ENCODE results near the gene PTER.

The PTER gene

DNA sequence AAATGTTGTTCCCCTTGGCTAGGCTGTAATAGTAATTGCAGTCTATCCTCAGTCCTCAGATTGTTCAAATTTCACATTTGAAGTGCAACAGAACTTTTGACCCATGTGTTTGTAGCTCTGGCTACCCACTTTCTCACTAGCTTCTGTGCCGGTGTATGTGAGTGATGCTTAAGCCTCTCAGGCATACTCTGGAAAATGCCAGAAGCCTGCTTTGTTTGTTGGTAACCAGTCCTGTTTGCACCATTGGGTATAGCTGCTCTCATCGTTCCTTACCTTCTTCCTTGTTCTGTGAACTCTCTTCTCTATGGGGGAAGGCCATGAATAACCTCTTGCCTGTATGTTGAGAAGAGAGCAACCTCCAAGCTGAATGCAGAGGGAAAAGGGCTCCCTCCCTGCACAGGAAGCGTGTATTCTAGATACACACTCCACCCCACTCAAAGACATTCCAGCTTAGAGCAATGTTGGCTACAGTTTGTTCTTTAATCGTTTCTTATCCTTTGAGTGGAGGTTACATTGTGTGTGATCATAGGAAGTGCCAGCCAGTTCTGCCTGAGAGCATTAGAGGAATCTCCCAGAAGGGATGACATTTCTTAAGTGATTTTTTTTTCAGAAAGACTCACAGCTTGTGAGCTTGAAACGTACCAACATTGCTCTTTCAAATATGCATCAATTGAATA is 44.4 kb downstream of the PTER start:
- Histone ChIP-seq H3K4ac (ENCODE audit: low read depth, low read length) (no peak overlapping the region), H3K14ac (ENCODE audit: low read length) (no peak overlapping the region), H3K9me3 (ENCODE audit: insufficient read depth, low read depth, low read length) (no peaks in the 10 kb centered on the region), H4K91ac (ENCODE audit: low read depth, low read length) (no peak overlapping the region), H3K27ac (ENCODE audit: low read depth, low read length) (no peak overlapping the region), H2BK120ac (ENCODE audit: insufficient read depth, low read length, poor library complexity) (no peak overlapping the region), H3K18ac (ENCODE audit: low read length) (no peak overlapping the region), H4K8ac (ENCODE audit: low read depth, low read length) (no peak overlapping the region), H2BK12ac (ENCODE audit: low read length) (no peak overlapping the region), H3K79me2 (ENCODE audit: control insufficient read depth, insufficient read depth, low read length, poor library complexity) (no peaks in the 10 kb centered on the region), H2BK5ac (ENCODE audit: low read depth, low read length, poor library complexity) (no peak overlapping the region), H3K4me2 (ENCODE audit: low read length) (no peak overlapping the region), H3K4me3 (ENCODE audit: low read depth, low read length) (no peak overlapping the region), H4K12ac (ENCODE audit: low read depth, low read length) (no peak overlapping the region), H3K79me1 (ENCODE audit: low read length) (no peaks in the 10 kb centered on the region), H3K4me1 (ENCODE audit: control insufficient read depth in 1 of 2, insufficient read depth in 2 of 2, low read length in 2 of 2) (no peaks in the 10 kb centered on the region), H3K27me3 (ENCODE audit: insufficient read depth, low read length) (no peaks in the 10 kb centered on the region), H2AK5ac (ENCODE audit: low read length) (no peak overlapping the region), H3K23ac (ENCODE audit: low read length) (no peak overlapping the region), H2AFZ (ENCODE audit: insufficient read depth, low read length, poor library complexity) (no peak overlapping the region), H3K9ac (ENCODE audit: low read length) (no peak overlapping the region), H3K36me3 (ENCODE audit: control insufficient read depth in 1 of 2, insufficient read depth in 2 of 2, low read length in 2 of 2) (no peaks in the 10 kb centered on the region)
- no peak for DNase-seq
- WGBS (ENCODE audit: extremely low coverage, insufficient coverage, insufficient read length) = no CpG with 5 or more reads among the region's 5 CpGs

- Histone ChIP-seq H4K91ac (ENCODE audit: low read depth, low read length) (no peak overlapping the region), H3K4me1 (ENCODE audit: control insufficient read depth in 1 of 2, insufficient read depth in 2 of 2, low read length in 2 of 2) (no peaks in the 10 kb centered on the region), H2AK5ac (ENCODE audit: low read length) (no peak overlapping the region), H3K4me3 (ENCODE audit: low read depth, low read length) (no peak overlapping the region), H3K14ac (ENCODE audit: low read length) (no peak overlapping the region), H4K12ac (ENCODE audit: low read depth, low read length) (no peak overlapping the region), H2BK5ac (ENCODE audit: low read depth, low read length, poor library complexity) (no peak overlapping the region), H3K27me3 (ENCODE audit: insufficient read depth, low read length) (no peaks in the 10 kb centered on the region), H3K4me2 (ENCODE audit: low read length) (no peak overlapping the region), H3K18ac (ENCODE audit: low read length) (no peak overlapping the region), H2BK12ac (ENCODE audit: low read length) (no peak overlapping the region), H2BK120ac (ENCODE audit: insufficient read depth, low read length, poor library complexity) (no peak overlapping the region), H3K27ac (ENCODE audit: low read depth, low read length) (no peak overlapping the region), H3K79me1 (ENCODE audit: low read length) (no peaks in the 10 kb centered on the region), H3K4ac (ENCODE audit: low read depth, low read length) (no peak overlapping the region), H3K23ac (ENCODE audit: low read length) (no peak overlapping the region), H4K8ac (ENCODE audit: low read depth, low read length) (no peak overlapping the region), H3K36me3 (ENCODE audit: control insufficient read depth in 1 of 2, insufficient read depth in 2 of 2, low read length in 2 of 2) (no peaks in the 10 kb centered on the region), H3K79me2 (ENCODE audit: control insufficient read depth, insufficient read depth, low read length, poor library complexity) (no peaks in the 10 kb centered on the region), H3K9me3 (ENCODE audit: insufficient read depth, low read depth, low read length) (no peaks in the 10 kb centered on the region), H3K9ac (ENCODE audit: low read length) (no peak overlapping the region), H2AFZ (ENCODE audit: insufficient read depth, low read length, poor library complexity) (no peak overlapping the region)
- no CpG with 5 or more reads among the region's 11 CpGs for WGBS (ENCODE audit: extremely low coverage, insufficient coverage, insufficient read length)
- no peak for DNase-seq
These were observed 46.6 kb downstream of the PTER start for GRCh38 chr10:16483241-16483917.

DNA sequence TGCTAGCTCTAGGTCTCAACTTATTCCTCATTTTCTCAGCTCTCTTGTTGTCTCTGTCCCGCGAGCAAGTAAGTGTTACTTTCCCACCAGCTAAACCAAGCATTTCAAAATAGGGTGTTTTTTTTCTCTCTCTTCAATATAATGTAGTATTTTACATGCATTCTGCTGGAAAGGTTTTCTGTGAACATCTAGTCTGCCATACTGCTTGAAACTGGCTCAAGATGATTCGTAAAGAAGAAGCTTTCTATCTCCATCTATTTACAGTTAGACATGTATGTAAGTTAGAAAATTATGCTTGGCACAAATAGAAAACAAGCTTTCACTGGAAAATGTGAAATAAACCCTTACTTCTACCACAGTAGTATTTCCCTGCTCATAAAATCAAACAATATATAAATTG is 53.7 kb downstream of the PTER start:
- Histone ChIP-seq H2BK5ac (ENCODE audit: low read depth, low read length, poor library complexity) (no peak overlapping the region), H2BK12ac (ENCODE audit: low read length) (no peak overlapping the region), H3K9ac (ENCODE audit: low read length) (no peak overlapping the region), H3K27ac (ENCODE audit: low read depth, low read length) (no peak overlapping the region), H3K23ac (ENCODE audit: low read length) (no peak overlapping the region), H3K18ac (ENCODE audit: low read length) (no peak overlapping the region), H2BK120ac (ENCODE audit: insufficient read depth, low read length, poor library complexity) (no peak overlapping the region), H3K36me3 (ENCODE audit: control insufficient read depth in 1 of 2, insufficient read depth in 2 of 2, low read length in 2 of 2) (no peaks in the 10 kb centered on the region), H3K14ac (ENCODE audit: low read length) (no peak overlapping the region), H4K12ac (ENCODE audit: low read depth, low read length) (no peak overlapping the region), H3K27me3 (ENCODE audit: insufficient read depth, low read length) (no peaks in the 10 kb centered on the region), H3K4ac (ENCODE audit: low read depth, low read length) (no peak overlapping the region), H3K4me3 (ENCODE audit: low read depth, low read length) (no peak overlapping the region), H3K79me2 (ENCODE audit: control insufficient read depth, insufficient read depth, low read length, poor library complexity) (no peaks in the 10 kb centered on the region), H3K79me1 (ENCODE audit: low read length) (no peaks in the 10 kb centered on the region), H2AFZ (ENCODE audit: insufficient read depth, low read length, poor library complexity) (no peak overlapping the region), H4K91ac (ENCODE audit: low read depth, low read length) (no peak overlapping the region), H3K4me1 (ENCODE audit: control insufficient read depth in 1 of 2, insufficient read depth in 2 of 2, low read length in 2 of 2) (peaks cover 0 to 3% of the 10 kb centered on the region in 2 experiments), H4K8ac (ENCODE audit: low read depth, low read length) (no peak overlapping the region), H3K9me3 (ENCODE audit: insufficient read depth, low read depth, low read length) (no peaks in the 10 kb centered on the region), H2AK5ac (ENCODE audit: low read length) (no peak overlapping the region), H3K4me2 (ENCODE audit: low read length) (no peak overlapping the region)
- no CpG with 5 or more reads among the region's 3 CpGs for WGBS (ENCODE audit: extremely low coverage, insufficient coverage, insufficient read length)
- no peak for DNase-seq

- Histone ChIP-seq H3K27me3 (ENCODE audit: insufficient read depth, low read length) (no peaks in the 10 kb centered on the region), H4K91ac (ENCODE audit: low read depth, low read length) (no peak overlapping the region), H2BK5ac (ENCODE audit: low read depth, low read length, poor library complexity) (no peak overlapping the region), H3K36me3 (ENCODE audit: control insufficient read depth in 1 of 2, insufficient read depth in 2 of 2, low read length in 2 of 2) (no peaks in the 10 kb centered on the region), H3K18ac (ENCODE audit: low read length) (no peak overlapping the region), H3K9me3 (ENCODE audit: insufficient read depth, low read depth, low read length) (no peaks in the 10 kb centered on the region), H3K27ac (ENCODE audit: low read depth, low read length) (no peak overlapping the region), H2BK12ac (ENCODE audit: low read length) (no peak overlapping the region), H3K9ac (ENCODE audit: low read length) (no peak overlapping the region), H4K12ac (ENCODE audit: low read depth, low read length) (no peak overlapping the region), H3K14ac (ENCODE audit: low read length) (no peak overlapping the region), H3K23ac (ENCODE audit: low read length) (no peak overlapping the region), H3K4me2 (ENCODE audit: low read length) (no peak overlapping the region), H3K4me3 (ENCODE audit: low read depth, low read length) (no peak overlapping the region), H3K79me1 (ENCODE audit: low read length) (no peaks in the 10 kb centered on the region), H3K79me2 (ENCODE audit: control insufficient read depth, insufficient read depth, low read length, poor library complexity) (no peaks in the 10 kb centered on the region), H3K4me1 (ENCODE audit: control insufficient read depth in 1 of 2, insufficient read depth in 2 of 2, low read length in 2 of 2) (peaks cover 3 to 5% of the 10 kb centered on the region in 2 experiments), H4K8ac (ENCODE audit: low read depth, low read length) (no peak overlapping the region), H2AFZ (ENCODE audit: insufficient read depth, low read length, poor library complexity) (no peak overlapping the region), H3K4ac (ENCODE audit: low read depth, low read length) (no peak overlapping the region), H2AK5ac (ENCODE audit: low read length) (no peak overlapping the region), H2BK120ac (ENCODE audit: insufficient read depth, low read length, poor library complexity) (no peak overlapping the region)
- no peak for DNase-seq
- no CpG with 5 or more reads among the region's 2 CpGs for whole genome bisulfite sequencing (ENCODE audit: extremely low coverage, insufficient coverage, insufficient read length)
These were observed 55.1 kb downstream of the PTER start for GRCh38 chr10:16491933-16492332.

Measured in trophoblast cell (in vitro differentiated cells and primary cell).